Naive thymus-derived CD8-positive, alpha-beta T cell (primary cell): Measurements from ENCODE around the gene CHN2. TPM values are rescaled to one million over a fixed set of nuclear protein-coding genes. Genes with fewer than 3 reads are reported as not detected.

Experiments used
- ATAC-seq, 2 donors: fragments of 150-1000 bp; cut with Tn5 transposase in 1 of 2; sonication (Bioruptor Pico), chemical (Tn5 transposase) in 1 of 2; 1 replicate in 1 of 2; 2 replicates in 1 of 2; pipeline ENCODE4 v1.10.0; 2021; ENCODE audit warnings: mild to moderate bottlenecking in 2 of 2, moderate library complexity in 2 of 2
- POLR2A ChIA-PET: fragments of 350-600 bp; sonication (Branson Sonifier 250); formaldehyde crosslinking; loops from one replicate; lab custom pipeline; 2021; ENCODE audit warnings: antibody characterized with exemption; lab: Charles Lee
- DNase-seq, 10 donors: peaks; one replicate each; pipeline versions ENCODE4 v3.0.0 to v3.0.0-alpha.2; 2020 to 2022
- H3K27ac Mint-ChIP-seq, 10 donors: one replicate each; pipeline ENCODE4 v1.8.0; 2020 to 2022; ENCODE audit warnings: mild to moderate bottlenecking in 10 of 10, mixed read lengths in 10 of 10, moderate library complexity in 4 of 10, inconsistent platforms in 1 of 10
- H3K27me3 Mint-ChIP-seq, 5 donors: one replicate each; pipeline ENCODE4 v1.8.0; 2021 to 2022; ENCODE audit warnings: mixed read lengths in 5 of 5
- H3K36me3 Mint-ChIP-seq, 3 donors: one replicate each; pipeline ENCODE4 v1.8.0; 2020 to 2022; ENCODE audit warnings: mixed read lengths in 3 of 3, mild to moderate bottlenecking in 2 of 3, inconsistent platforms in 1 of 3
- H3K4me1 Mint-ChIP-seq, 4 donors: one replicate each; pipeline ENCODE4 v1.8.0; 2021 to 2022; ENCODE audit warnings: mixed read lengths in 4 of 4
- H3K4me3 Mint-ChIP-seq, 10 donors: one replicate each; pipeline ENCODE4 v1.8.0; 2020 to 2022; ENCODE audit warnings: mild to moderate bottlenecking in 10 of 10, mixed read lengths in 10 of 10, moderate library complexity in 6 of 10, inconsistent platforms in 1 of 10
- H3K9me3 Mint-ChIP-seq, 9 donors: one replicate each; pipeline ENCODE4 v1.8.0; 2020 to 2022; ENCODE audit warnings: mixed read lengths in 9 of 9, mild to moderate bottlenecking in 3 of 9, inconsistent platforms in 1 of 9, moderate library complexity in 1 of 9
- polyA plus RNA-seq, 3 donors: library from polyadenylated mRNA; unstranded; fragments of 300-500 nt; fragmentation: Illumina TruSeq; gene quantifications; one replicate each; pipeline ENCODE4 v1.2.3, GENCODE V29; 2021
- total RNA-seq, 8 experiments: library from RNA in 2 of 8; stranded (reverse) in 2 of 8; gene quantifications; one replicate each; pipeline ENCODE4 v1.2.3 and lab custom pipeline; 2021 to 2026

CHN2 gene
- total and polyA plus RNA-seq, 5 experiments from 2014 or later: 0.90 to 11.1 (median 1.5) TPM

DNA sequence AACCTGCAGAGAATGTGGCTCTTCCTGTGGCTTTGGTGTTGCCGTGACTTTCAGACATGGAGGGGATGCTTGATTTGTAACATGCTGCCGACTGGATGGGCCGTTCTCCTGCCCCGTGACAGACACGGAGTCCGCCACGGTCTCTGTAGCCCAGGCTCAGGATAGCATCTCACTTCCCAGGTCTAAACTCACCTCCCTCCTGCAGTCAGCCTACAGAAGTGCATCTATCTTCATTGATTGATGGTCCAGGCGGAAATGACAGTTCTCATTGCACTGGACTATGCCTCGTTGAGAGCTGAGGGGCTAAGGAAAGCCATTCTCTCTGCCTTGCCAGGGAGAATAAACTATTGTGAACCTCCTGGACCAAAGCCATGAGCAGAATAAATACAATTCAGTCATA is 77.5 kb downstream of the CHN2 start:
- Mint-ChIP-seq H3K27me3 (peaks cover 0 to 4% (median 0%) of the 10 kb centered on the region in 5 donors), H3K9me3 (no peaks in the 10 kb centered on the region), H3K4me1 (peaks cover 0 to 27% (median 10%) of the 10 kb centered on the region in 4 donors), H3K36me3 (no peaks in the 10 kb centered on the region), H3K27ac (no peak overlapping the region), H3K4me3 (no peak overlapping the region)
- DNase-seq: no peak
- POLR2A ChIA-PET: no interaction called here
- no peak for ATAC-seq

DNA sequence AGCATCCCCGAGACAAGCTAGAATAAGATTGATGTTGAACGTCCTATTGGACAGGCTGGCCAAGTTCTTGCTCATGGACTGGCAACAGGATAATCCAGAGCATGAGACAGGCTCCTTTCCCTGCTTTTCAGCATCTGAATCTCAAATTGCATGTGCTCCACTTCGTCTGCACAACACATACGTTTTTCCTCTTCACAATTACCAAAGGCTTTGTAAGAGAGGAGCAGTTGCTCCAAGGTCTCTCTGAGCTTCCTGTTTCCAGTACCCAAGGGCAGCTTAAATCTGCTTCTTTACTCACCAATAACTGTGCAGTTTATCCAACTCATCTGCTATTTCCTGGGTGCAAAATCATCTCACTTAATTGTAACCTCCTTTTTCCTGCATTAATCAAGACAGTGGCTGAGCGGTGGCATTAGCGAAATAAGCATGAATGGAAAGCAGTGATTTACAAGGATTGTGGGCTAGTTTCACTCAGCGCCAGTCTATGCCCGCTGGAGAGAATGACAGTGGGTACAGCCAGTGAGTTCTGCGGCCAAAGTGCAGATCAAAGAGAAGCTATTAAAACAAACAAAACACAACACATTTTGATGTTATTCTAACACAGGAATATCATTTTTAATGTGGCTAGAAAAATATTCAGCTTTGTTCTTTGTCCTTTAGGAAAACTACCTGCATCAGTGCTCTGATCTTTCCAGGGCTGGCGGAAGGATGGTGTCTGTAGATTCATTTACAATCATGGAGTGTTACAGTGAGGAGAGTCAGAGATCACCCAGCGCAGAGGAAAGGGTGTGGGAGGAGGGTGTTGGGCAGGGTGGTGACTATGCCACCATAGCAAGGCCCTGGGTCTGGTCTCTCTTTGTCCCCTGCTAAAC is 79.8 kb downstream of the CHN2 start:
- POLR2A ChIA-PET: no interaction called here
- no peaks in the 10 kb centered on the region for H3K9me3 Mint-ChIP-seq
- peaks cover 0 to 5% (median 0%) of the 10 kb centered on the region in 5 donors for H3K27me3 Mint-ChIP-seq
- H3K36me3 Mint-ChIP-seq: no peaks in the 10 kb centered on the region
- peaks cover 0 to 27% (median 7%) of the 10 kb centered on the region in 4 donors for H3K4me1 Mint-ChIP-seq
- H3K27ac Mint-ChIP-seq: no peak overlapping the region
- H3K4me3 Mint-ChIP-seq: no peak overlapping the region
- ATAC-seq: no peak
- DNase-seq: no peak

DNA sequence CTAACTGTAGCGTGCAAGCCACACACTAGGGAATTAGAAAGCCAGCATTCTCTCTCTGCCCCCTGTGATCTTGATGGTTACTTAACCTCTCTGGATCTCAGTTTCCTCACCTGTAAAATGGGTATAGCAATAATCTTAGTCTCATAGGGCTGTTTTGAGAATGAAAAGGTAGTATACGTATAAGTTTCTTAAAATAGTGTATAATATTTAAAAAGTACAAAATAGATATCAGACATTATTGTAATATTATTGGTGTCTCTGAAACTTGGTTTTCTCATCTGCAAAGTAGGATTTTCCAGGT is 80.4 kb downstream of the CHN2 start:
- no peak overlapping the region for H3K4me3 Mint-ChIP-seq

DNA sequence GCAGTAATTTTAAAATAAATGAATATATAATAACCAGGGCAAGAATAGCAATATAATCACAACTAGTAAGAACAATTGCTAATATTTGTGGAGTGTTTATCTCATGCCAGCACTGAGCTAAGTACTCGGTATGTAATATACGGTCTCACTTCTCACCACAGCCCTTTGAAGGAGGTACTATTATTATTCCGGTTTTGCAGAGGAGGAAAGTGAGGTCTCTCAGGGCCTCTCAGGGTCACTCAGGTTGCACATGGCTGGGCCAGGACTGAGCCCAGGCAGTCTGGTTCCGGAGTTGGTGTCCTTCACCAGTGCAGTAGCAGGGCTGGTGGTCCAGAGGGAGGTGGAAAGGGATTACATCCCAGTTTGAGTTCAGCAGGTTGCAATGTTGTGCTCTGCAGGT is 80.9 kb downstream of the CHN2 start:
- no peak for DNase-seq
- Mint-ChIP-seq H3K4me1 (peaks cover 0 to 23% (median 7%) of the 10 kb centered on the region in 4 donors), H3K27ac (no peak overlapping the region), H3K4me3 (no peak overlapping the region), H3K9me3 (no peaks in the 10 kb centered on the region), H3K36me3 (no peaks in the 10 kb centered on the region), H3K27me3 (peaks cover 0 to 11% (median 2%) of the 10 kb centered on the region in 5 donors)
- no peak for ATAC-seq
- POLR2A ChIA-PET: no interaction called here

More for the DNA sequence above, 80.4 kb downstream of the CHN2 start:
- Mint-ChIP-seq H3K36me3 (no peaks in the 10 kb centered on the region), H3K27ac (no peak overlapping the region), H3K4me1 (peaks cover 0 to 24% (median 7%) of the 10 kb centered on the region in 4 donors), H3K27me3 (peaks cover 0 to 11% (median 2%) of the 10 kb centered on the region in 5 donors), H3K9me3 (no peaks in the 10 kb centered on the region)
- no peak for DNase-seq
- ATAC-seq: no peak
- POLR2A ChIA-PET: no interaction called here

DNA sequence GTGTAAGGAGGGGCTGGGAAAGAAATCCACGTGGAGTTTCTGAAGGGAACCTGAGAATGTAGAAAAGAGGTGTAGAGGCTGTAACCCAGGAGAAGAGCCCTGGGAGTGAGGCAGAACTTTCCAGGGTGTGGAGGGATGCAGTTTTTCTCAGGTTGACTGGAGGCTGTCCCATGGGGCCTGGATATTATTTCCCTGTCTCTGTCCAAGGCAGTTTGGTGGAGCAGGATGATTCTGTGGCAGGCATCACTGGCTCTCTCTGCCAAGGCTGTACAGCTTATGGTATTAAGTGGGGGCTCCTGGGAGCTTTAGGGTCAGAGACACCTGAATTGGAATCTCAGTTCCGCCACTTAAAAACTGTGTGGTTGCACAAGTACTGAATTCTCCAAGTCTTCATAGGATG is 81.6 kb downstream of the CHN2 start:
- H3K4me1 Mint-ChIP-seq: peaks cover 0 to 17% (median 4%) of the 10 kb centered on the region in 4 donors
- ATAC-seq: no peak
- no peak overlapping the region for H3K27ac Mint-ChIP-seq
- no peaks in the 10 kb centered on the region for H3K9me3 Mint-ChIP-seq
- H3K4me3 Mint-ChIP-seq: no peak overlapping the region
- H3K27me3 Mint-ChIP-seq: peaks cover 0 to 11% (median 2%) of the 10 kb centered on the region in 5 donors
- DNase-seq: no peak
- POLR2A ChIA-PET: no interaction called here
- no peaks in the 10 kb centered on the region for H3K36me3 Mint-ChIP-seq

DNA sequence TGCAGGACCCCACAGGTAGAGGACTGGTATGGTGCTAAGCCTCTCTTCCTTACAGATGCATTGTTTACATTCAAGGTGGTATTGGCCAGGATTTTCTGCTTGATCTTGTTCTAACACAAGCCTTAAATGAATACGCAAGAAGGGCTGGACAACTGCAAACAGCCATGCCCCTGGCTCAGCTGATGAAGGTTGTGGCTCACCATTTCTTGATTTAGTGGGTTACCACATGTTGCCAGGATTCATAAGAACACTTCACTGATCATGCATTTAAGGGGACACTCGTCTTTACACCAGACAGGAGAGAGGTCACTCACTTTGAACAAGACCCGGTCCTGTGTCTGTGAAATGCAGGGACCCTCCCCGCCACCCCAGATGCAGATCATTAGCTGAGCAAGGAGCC is 82.2 kb downstream of the CHN2 start:
- Mint-ChIP-seq H3K27me3 (peaks cover 0 to 11% (median 2%) of the 10 kb centered on the region in 5 donors), H3K9me3 (no peaks in the 10 kb centered on the region), H3K27ac (no peak overlapping the region), H3K36me3 (no peaks in the 10 kb centered on the region), H3K4me1 (peaks cover 0 to 10% (median 3%) of the 10 kb centered on the region in 4 donors), H3K4me3 (no peak overlapping the region)
- ATAC-seq: no peak
- POLR2A ChIA-PET: no interaction called here
- DNase-seq: no peak

DNA sequence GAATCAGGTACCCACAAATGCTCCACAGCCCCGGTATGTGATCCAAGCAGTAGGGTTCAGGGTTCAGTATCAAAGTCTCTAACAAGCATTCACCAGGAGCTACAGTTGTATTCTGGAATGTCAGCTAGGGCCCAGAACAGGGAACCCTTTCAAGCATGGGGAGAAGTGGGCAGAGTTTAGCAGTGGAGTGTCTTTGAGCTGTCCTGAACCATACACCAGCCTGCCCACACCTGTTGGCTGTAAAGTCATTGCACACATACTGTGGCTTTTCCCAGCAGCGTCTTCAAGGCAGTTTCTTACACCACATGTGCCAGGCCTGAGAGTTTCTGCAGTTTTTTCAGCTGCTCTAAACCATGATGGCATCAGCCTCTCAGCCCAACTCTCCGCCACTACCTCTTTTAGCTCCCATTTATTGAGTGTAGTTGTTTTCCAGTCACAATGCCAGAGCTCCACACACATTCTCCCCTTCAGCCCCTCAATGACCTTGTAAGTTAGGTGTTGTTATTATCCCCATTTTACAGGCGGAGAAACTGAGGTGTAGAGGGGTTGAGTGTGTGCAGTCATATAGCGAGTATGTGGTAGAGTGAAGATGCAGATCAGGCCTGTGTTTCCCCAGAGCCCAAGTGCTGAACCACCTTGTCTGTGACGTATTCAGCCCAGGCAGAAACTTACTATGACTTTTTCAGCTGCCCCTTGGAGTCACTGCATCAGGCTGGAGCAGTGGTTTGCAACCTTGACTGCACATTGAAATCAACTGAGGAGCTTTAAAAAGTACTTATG is 83.1 kb downstream of the CHN2 start:
- ATAC-seq (no peak), DNase-seq (no peak)
- no peak overlapping the region for H3K27ac Mint-ChIP-seq
- no peak overlapping the region for H3K4me3 Mint-ChIP-seq
- no peaks in the 10 kb centered on the region for H3K36me3 Mint-ChIP-seq
- H3K4me1 Mint-ChIP-seq: peaks cover 0 to 11% (median under 1%) of the 10 kb centered on the region in 4 donors
- peaks cover 0 to 11% (median 2%) of the 10 kb centered on the region in 5 donors for H3K27me3 Mint-ChIP-seq
- POLR2A ChIA-PET: no interaction called here
- H3K9me3 Mint-ChIP-seq: no peaks in the 10 kb centered on the region

DNA sequence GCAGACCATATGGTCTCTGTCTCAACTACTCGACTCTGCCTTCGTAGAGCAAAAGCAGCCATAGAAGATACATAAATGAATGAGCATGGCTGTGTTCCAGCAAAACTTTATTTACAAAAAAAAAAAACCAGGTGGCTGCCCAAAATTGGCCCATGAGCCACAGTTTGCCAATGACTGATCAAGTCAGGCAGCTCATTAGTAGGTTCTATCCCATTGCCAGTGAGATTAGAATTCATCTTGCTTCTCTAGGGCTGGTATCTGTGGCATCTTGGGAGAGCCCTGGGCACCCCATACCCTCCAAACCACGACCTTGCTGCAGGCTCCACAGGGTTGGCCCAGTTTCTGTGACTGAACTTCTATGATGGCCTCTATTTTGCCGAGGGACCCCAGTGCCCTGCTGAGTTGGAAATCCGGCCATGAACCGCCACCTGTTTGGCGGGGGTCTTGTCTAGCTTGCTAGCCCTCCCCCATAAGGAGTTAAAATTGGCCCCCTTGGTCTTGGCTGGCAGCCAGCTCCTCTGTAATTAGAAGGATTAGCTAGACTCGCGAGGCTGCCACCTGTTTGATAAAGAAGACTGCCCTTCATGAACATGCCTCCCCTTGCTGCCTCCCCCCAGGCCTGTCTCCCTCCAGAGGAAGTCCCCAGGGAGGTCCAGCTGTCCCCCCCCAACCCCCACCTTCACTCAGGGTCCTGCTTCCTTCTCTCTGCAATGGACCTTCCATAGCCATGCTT is 83.9 kb downstream of the CHN2 start:
- Mint-ChIP-seq H3K4me1 (peaks cover 0 to 14% (median under 1%) of the 10 kb centered on the region in 4 donors), H3K27me3 (peaks cover 0 to 11% (median 2%) of the 10 kb centered on the region in 5 donors)

DNA sequence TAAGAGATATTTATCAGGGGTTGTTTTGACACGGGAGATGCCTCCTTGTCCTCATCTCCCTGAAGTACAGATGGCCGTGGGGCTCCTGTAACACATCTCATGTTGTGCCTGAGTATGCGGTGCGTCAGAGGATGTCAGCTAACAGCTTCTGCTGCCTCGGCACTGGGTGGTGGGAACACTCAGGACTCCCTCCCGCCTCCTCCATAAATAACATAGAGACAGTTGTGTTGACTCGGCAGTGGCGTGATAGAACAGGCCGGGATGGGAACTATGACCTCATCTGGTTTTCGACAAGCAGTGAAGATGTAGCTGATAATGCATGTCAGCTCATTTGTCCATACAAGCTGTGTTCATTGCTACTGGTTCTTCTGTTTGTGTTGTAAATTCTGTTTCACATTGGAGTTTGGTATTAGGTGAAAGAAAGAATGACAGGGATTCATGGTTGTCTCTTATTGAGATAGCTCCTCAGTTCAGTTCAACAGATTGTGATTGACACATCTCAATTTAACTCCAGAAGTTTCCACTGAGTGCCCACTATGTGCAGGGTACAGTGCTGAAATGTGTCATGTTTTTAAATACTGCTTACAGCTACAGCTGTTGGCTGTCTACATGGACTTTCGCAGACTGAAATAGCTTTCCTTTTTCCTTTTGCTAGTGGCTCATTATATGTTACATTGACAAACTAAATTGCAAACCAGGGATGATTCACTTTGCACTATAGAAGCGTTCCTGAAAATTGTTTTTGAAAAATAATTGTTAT is 87.4 kb downstream of the CHN2 start:
- ATAC-seq: no peak
- no peak overlapping the region for H3K4me3 Mint-ChIP-seq
- POLR2A ChIA-PET: no interaction called here
- peaks cover 0 to 7% (median 2%) of the 10 kb centered on the region in 5 donors for H3K27me3 Mint-ChIP-seq
- peaks cover 0 to 27% (median 9%) of the 10 kb centered on the region in 4 donors for H3K4me1 Mint-ChIP-seq
- no peaks in the 10 kb centered on the region for H3K9me3 Mint-ChIP-seq
- H3K27ac Mint-ChIP-seq: peak overlapping the region in 1 of 10 donors; percentile 4
- H3K36me3 Mint-ChIP-seq: no peaks in the 10 kb centered on the region
- no peak for DNase-seq

More for the DNA sequence above, 83.9 kb downstream of the CHN2 start:
- DNase-seq (no peak), ATAC-seq (no peak)
- no peak overlapping the region for H3K4me3 Mint-ChIP-seq
- H3K9me3 Mint-ChIP-seq: no peaks in the 10 kb centered on the region
- H3K27ac Mint-ChIP-seq: no peak overlapping the region
- POLR2A ChIA-PET: no interaction called here
- no peaks in the 10 kb centered on the region for H3K36me3 Mint-ChIP-seq

DNA sequence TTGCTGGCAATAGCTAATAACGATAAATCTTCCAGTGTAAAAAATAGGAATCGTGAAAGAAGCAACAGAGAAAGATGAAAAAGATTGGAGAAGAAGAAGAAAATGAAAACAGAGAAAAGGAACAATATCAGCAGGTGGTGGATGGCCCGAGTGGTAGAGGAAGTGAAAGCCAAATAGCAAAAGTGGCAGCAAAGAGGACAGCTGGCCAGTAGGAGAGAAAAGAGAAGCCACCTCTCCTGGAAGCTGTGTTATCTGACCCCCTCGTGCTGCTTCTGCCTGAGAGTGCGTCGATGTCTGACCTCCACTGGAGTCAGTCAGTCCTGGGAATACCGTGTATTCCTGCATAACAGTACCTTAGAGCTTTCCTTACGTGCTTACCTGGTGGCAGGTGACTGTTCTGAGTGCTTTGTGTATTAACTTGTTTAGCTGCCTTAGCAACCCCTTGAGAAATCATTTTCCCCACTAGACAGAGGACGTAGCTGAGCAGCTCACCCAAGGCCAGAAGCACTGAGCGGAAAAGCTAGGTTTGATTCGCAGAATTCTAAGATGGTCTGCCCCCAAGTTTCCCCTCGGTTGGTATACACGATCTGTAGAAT is 88.3 kb downstream of the CHN2 start:
- Mint-ChIP-seq H3K4me1 (peaks cover 0 to 34% (median 9%) of the 10 kb centered on the region in 4 donors), H3K4me3 (no peak overlapping the region), H3K27me3 (peaks cover 0 to 7% (median 2%) of the 10 kb centered on the region in 5 donors), H3K36me3 (no peaks in the 10 kb centered on the region), H3K27ac (no peak overlapping the region), H3K9me3 (no peaks in the 10 kb centered on the region)
- POLR2A ChIA-PET: no interaction called here
- ATAC-seq (no peak), DNase-seq (no peak)

DNA sequence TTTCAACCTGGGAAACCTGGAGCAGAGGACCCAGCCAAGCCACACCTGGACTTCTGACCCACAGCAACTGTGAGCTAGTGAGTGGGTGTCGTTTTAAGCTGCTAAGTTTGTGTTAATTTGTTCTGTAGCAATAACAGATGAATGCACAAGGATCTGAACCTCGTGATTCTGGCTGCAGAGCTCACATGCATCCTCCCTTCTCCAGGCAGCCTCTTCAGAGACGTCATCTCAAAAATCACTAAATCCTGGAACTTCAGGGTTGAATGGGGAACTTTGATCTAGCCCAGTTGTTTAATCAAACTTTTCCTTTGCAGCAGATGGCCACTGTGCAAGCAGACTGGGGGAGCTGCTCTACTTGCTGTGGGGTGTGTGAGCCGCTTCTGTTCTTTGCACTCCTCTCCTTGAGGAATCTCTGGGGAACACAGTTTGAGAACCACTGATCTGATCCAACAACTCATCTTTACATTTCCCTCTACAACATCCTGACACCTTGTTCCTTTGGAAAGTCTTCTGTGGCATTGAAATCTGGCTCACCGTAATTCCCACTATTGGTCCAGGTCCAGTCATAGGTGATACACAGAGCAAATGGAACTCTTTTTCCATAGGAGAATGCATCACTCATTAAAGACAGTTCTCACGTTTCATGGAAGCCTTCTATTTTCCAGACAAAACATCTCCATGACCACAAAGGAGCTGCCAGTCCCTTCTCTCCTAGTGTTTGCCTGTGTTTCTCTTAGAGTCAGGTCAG is 90.3 kb downstream of the CHN2 start:
- Mint-ChIP-seq H3K9me3 (peaks cover 0 to 3% (median 0%) of the 10 kb centered on the region in 9 donors), H3K4me1 (peaks cover 0 to 41% (median 9%) of the 10 kb centered on the region in 4 donors), H3K27me3 (peaks cover 0 to 4% (median 1%) of the 10 kb centered on the region in 5 donors), H3K36me3 (no peaks in the 10 kb centered on the region), H3K27ac (peak overlapping the region in 1 of 10 donors; percentile 27), H3K4me3 (no peak overlapping the region)
- DNase-seq (no peak), ATAC-seq (no peak)
- POLR2A ChIA-PET: no interaction called here
